ENCODE measurements around the gene H1-8.
"Not testable (repeated sequence)": the region's sequence is repeated elsewhere in the genome, so short reads cannot be mapped to it uniquely, and the experiment has no call there.

H1-8 gene

DNA sequence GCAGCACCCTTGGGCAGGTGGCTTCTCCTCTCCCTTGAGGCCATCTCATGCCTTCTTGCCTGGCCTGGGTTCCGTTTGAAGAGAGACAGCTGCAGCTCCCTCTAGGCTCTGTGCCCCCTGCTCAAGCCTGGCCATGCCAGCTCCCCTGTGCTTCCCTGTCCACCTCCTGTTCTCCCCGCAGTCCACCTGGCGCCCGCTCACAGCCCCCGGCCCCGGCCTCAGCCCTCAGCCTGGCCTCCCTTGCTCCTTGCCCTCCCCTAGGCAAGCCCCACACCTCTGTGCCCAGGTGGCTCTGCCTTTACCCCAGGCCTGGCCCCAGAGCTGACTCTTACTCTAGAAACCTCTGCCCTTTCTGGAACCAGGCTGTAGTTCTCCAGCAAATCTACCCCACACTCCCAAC lies 28.4 kb upstream of the H1-8 start:
- Histone ChIP-seq H3K27me3 (ENCODE audit: control insufficient read depth in 2 of 2, insufficient read depth in 2 of 2, low read length in 2 of 2) (no peaks in the 10 kb centered on the region), H3K9ac (ENCODE audit: low read depth in 1 of 2, low read length in 2 of 2) (no peak overlapping the region), H3K27ac (ENCODE audit: low read depth in 2 of 2, low read length in 2 of 2) (no peak overlapping the region), H3K4me1 (ENCODE audit: control insufficient read depth in 2 of 2, insufficient read depth in 2 of 2, low read length in 2 of 2) (no peaks in the 10 kb centered on the region), H3K9me3 (ENCODE audit: control insufficient read depth in 2 of 2, low read length in 2 of 2) (no peaks in the 10 kb centered on the region), H3K36me3 (ENCODE audit: control insufficient read depth in 2 of 2, insufficient read depth in 2 of 2, low read length in 2 of 2) (peaks cover 0 to 33% of the 10 kb centered on the region in 2 donors), H3K4me3 (ENCODE audit: low read length in 2 of 2) (no peak overlapping the region)

DNA sequence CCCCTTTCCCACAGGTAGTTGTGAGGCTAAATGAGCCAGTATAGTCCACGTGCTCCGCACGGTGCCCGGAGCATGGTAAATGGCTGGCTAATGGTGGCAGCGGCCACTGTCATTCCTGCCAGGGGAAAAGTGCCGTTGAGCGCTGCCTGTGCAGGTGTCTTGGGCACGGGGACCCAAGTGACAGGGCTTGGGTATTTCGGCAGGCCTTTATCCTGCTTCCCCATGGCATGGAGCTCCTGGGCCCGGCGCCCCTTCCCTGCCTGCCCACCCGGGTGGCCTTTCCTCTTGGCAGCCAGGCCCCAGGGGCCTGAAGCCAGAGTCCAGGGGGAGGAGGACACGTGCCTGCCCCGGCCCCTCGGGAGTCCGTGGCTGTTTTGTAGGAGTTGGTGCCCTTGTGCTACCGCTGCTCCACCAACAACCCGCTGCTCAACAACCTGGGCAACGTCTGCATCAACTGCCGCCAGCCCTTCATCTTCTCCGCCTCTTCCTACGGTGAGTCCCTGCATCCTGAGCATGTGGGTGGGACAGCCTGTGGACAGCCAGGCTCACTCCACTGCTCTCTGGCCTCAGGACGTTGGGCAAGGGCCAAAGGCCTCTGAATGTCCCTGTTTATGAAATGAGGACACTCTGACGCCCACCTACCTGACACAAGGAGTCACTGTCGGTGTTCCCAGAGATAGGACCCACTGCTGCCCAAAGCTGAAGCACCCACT lies 27.7 kb upstream of the H1-8 start:
- H3K36me3 ChIP-seq (ENCODE audit: control insufficient read depth in 2 of 2, insufficient read depth in 2 of 2, low read length in 2 of 2) = peaks cover 0 to 34% of the 10 kb centered on the region in 2 donors

DNA sequence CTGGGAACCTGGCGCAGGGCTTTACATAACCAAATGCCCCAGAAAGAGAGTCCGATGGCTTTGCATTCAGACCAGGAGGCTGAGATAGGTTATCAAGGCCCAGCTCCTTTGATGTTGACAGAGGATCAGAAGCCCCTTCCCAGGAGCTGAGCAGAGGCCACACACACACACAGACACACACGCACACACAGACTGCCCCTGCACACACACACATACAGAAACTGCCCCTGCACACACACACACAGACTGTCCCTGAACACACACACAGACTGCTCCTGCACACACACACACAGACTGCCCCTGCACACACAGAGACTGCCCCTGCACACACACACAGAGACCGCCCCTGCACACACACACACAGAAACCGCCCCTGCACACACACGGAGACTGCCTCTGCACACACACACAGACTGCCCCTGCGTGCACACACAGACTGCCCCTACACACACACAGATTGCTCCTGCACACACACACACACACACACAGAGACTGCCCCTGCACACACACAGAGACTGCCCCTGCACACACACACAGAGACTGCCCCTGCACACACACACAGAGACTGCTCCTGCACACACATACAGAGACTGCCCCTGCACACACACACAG lies 27.0 kb upstream of the H1-8 start:
- H3K4me3 ChIP-seq (ENCODE audit: low read length in 2 of 2); H3K27me3 ChIP-seq (ENCODE audit: control insufficient read depth in 2 of 2, insufficient read depth in 2 of 2, low read length in 2 of 2); H3K27ac ChIP-seq (ENCODE audit: low read depth in 2 of 2, low read length in 2 of 2); H3K4me1 ChIP-seq (ENCODE audit: control insufficient read depth in 2 of 2, insufficient read depth in 2 of 2, low read length in 2 of 2); H3K9me3 ChIP-seq (ENCODE audit: control insufficient read depth in 2 of 2, low read length in 2 of 2); H3K9ac ChIP-seq (ENCODE audit: low read depth in 1 of 2, low read length in 2 of 2): not testable (repeated sequence)
- peaks cover 0 to 32% of the 10 kb centered on the region in 2 donors for H3K36me3 ChIP-seq (ENCODE audit: control insufficient read depth in 2 of 2, insufficient read depth in 2 of 2, low read length in 2 of 2)

More for the DNA sequence above, 27.7 kb upstream of the H1-8 start:
- not testable (repeated sequence) for H3K9me3 ChIP-seq (ENCODE audit: control insufficient read depth in 2 of 2, low read length in 2 of 2); H3K27me3 ChIP-seq (ENCODE audit: control insufficient read depth in 2 of 2, insufficient read depth in 2 of 2, low read length in 2 of 2); H3K4me3 ChIP-seq (ENCODE audit: low read length in 2 of 2); H3K4me1 ChIP-seq (ENCODE audit: control insufficient read depth in 2 of 2, insufficient read depth in 2 of 2, low read length in 2 of 2); H3K9ac ChIP-seq (ENCODE audit: low read depth in 1 of 2, low read length in 2 of 2); H3K27ac ChIP-seq (ENCODE audit: low read depth in 2 of 2, low read length in 2 of 2)

- Histone ChIP-seq H3K9ac (ENCODE audit: low read depth in 1 of 2, low read length in 2 of 2) (no peak overlapping the region), H3K4me1 (ENCODE audit: control insufficient read depth in 2 of 2, insufficient read depth in 2 of 2, low read length in 2 of 2) (no peaks in the 10 kb centered on the region), H3K9me3 (ENCODE audit: control insufficient read depth in 2 of 2, low read length in 2 of 2) (no peaks in the 10 kb centered on the region), H3K27ac (ENCODE audit: low read depth in 2 of 2, low read length in 2 of 2) (no peak overlapping the region), H3K4me3 (ENCODE audit: low read length in 2 of 2) (no peak overlapping the region), H3K36me3 (ENCODE audit: control insufficient read depth in 2 of 2, insufficient read depth in 2 of 2, low read length in 2 of 2) (peaks cover 0 to 22% of the 10 kb centered on the region in 2 donors), H3K27me3 (ENCODE audit: control insufficient read depth in 2 of 2, insufficient read depth in 2 of 2, low read length in 2 of 2) (no peaks in the 10 kb centered on the region)
Observed at GRCh38 chr3:129517516-129517915, 25.5 kb upstream of the H1-8 start.

DNA sequence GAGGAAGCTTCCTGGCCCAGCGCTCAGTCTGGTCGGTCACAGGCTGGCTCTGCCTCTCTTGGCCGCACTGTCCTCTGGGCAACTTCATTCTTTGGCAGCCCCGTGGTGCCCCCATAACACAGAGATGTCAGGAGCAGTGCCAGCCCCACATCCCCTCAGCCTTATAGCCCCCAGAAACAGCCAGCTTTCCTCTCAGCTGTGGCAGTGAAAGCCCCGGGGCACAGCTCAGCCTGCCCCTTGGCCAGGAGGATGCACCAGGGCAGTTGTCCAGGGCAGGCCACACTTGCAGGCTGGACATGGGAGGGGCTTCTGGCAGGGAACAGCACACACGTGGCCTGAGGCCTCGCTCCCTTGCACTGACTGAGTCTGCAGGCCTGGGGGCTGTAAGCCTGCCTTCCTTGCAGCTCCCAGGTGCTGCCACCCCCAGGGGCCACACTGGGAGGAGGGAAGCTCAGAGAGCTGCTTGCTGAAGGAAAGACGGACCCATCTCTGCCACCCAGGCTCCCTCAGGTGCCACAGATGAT lies 24.9 kb upstream of the H1-8 start:
- Histone ChIP-seq H3K9me3 (ENCODE audit: control insufficient read depth in 2 of 2, low read length in 2 of 2) (no peaks in the 10 kb centered on the region), H3K36me3 (ENCODE audit: control insufficient read depth in 2 of 2, insufficient read depth in 2 of 2, low read length in 2 of 2) (peaks cover 0 to 16% of the 10 kb centered on the region in 2 donors), H3K4me1 (ENCODE audit: control insufficient read depth in 2 of 2, insufficient read depth in 2 of 2, low read length in 2 of 2) (no peaks in the 10 kb centered on the region), H3K9ac (ENCODE audit: low read depth in 1 of 2, low read length in 2 of 2) (no peak overlapping the region), H3K27ac (ENCODE audit: low read depth in 2 of 2, low read length in 2 of 2) (no peak overlapping the region), H3K27me3 (ENCODE audit: control insufficient read depth in 2 of 2, insufficient read depth in 2 of 2, low read length in 2 of 2) (no peaks in the 10 kb centered on the region), H3K4me3 (ENCODE audit: low read length in 2 of 2) (no peak overlapping the region)

- Histone ChIP-seq H3K4me1 (ENCODE audit: control insufficient read depth in 2 of 2, insufficient read depth in 2 of 2, low read length in 2 of 2) (no peaks in the 10 kb centered on the region), H3K27ac (ENCODE audit: low read depth in 2 of 2, low read length in 2 of 2) (no peak overlapping the region), H3K9ac (ENCODE audit: low read depth in 1 of 2, low read length in 2 of 2) (no peak overlapping the region), H3K4me3 (ENCODE audit: low read length in 2 of 2) (no peak overlapping the region), H3K27me3 (ENCODE audit: control insufficient read depth in 2 of 2, insufficient read depth in 2 of 2, low read length in 2 of 2) (no peaks in the 10 kb centered on the region), H3K9me3 (ENCODE audit: control insufficient read depth in 2 of 2, low read length in 2 of 2) (no peaks in the 10 kb centered on the region), H3K36me3 (ENCODE audit: control insufficient read depth in 2 of 2, insufficient read depth in 2 of 2, low read length in 2 of 2) (peaks cover 0 to 14% of the 10 kb centered on the region in 2 donors)
Observed at GRCh38 chr3:129518581-129518980, 24.4 kb upstream of the H1-8 start.

- no peaks in the 10 kb centered on the region for H3K4me1 ChIP-seq (ENCODE audit: control insufficient read depth in 2 of 2, insufficient read depth in 2 of 2, low read length in 2 of 2)
- no peak overlapping the region for H3K4me3 ChIP-seq (ENCODE audit: low read length in 2 of 2)
- H3K9me3 ChIP-seq (ENCODE audit: control insufficient read depth in 2 of 2, low read length in 2 of 2) = no peaks in the 10 kb centered on the region
- no peaks in the 10 kb centered on the region for H3K27me3 ChIP-seq (ENCODE audit: control insufficient read depth in 2 of 2, insufficient read depth in 2 of 2, low read length in 2 of 2)
- no peak overlapping the region for H3K27ac ChIP-seq (ENCODE audit: low read depth in 2 of 2, low read length in 2 of 2)
- H3K36me3 ChIP-seq (ENCODE audit: control insufficient read depth in 2 of 2, insufficient read depth in 2 of 2, low read length in 2 of 2) = peaks cover 0 to 14% of the 10 kb centered on the region in 2 donors
- no peak overlapping the region for H3K9ac ChIP-seq (ENCODE audit: low read depth in 1 of 2, low read length in 2 of 2)
Observed at GRCh38 chr3:129519449-129519848, 23.5 kb upstream of the H1-8 start.

GRCh38 chr3:129519896-129520715 lies 22.9 kb upstream of the H1-8 start:
- Histone ChIP-seq H3K27ac (ENCODE audit: low read depth in 2 of 2, low read length in 2 of 2) (no peak overlapping the region), H3K9me3 (ENCODE audit: control insufficient read depth in 2 of 2, low read length in 2 of 2) (no peaks in the 10 kb centered on the region), H3K27me3 (ENCODE audit: control insufficient read depth in 2 of 2, insufficient read depth in 2 of 2, low read length in 2 of 2) (no peaks in the 10 kb centered on the region), H3K4me1 (ENCODE audit: control insufficient read depth in 2 of 2, insufficient read depth in 2 of 2, low read length in 2 of 2) (no peaks in the 10 kb centered on the region), H3K9ac (ENCODE audit: low read depth in 1 of 2, low read length in 2 of 2) (no peak overlapping the region), H3K4me3 (ENCODE audit: low read length in 2 of 2) (no peak overlapping the region), H3K36me3 (ENCODE audit: control insufficient read depth in 2 of 2, insufficient read depth in 2 of 2, low read length in 2 of 2) (peaks cover 0 to 9% of the 10 kb centered on the region in 2 donors)

DNA sequence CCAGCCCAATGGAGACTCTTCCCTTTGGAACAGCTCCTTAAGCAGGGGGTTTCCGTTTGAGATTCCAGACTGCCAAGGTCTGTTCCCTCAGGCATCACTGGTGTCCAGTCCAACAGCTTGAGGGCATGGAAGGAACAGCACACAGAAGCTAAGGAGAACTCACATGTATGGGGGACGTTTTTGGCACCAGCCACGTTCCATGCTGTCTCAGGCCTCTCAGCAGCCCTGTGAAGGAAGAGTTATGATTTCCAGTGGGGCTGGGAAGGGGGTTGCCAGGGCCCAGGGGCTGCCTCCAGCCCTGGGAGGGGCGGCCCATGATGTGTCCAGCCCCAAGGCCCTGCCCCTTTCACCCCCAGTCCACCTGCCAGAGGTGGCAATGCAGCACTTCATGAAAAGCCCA lies 22.0 kb upstream of the H1-8 start:
- Histone ChIP-seq H3K27ac (ENCODE audit: low read depth in 2 of 2, low read length in 2 of 2) (no peak overlapping the region), H3K9me3 (ENCODE audit: control insufficient read depth in 2 of 2, low read length in 2 of 2) (no peaks in the 10 kb centered on the region), H3K27me3 (ENCODE audit: control insufficient read depth in 2 of 2, insufficient read depth in 2 of 2, low read length in 2 of 2) (no peaks in the 10 kb centered on the region), H3K36me3 (ENCODE audit: control insufficient read depth in 2 of 2, insufficient read depth in 2 of 2, low read length in 2 of 2) (peaks cover 0 to 9% of the 10 kb centered on the region in 2 donors), H3K4me3 (ENCODE audit: low read length in 2 of 2) (no peak overlapping the region), H3K4me1 (ENCODE audit: control insufficient read depth in 2 of 2, insufficient read depth in 2 of 2, low read length in 2 of 2) (no peaks in the 10 kb centered on the region), H3K9ac (ENCODE audit: low read depth in 1 of 2, low read length in 2 of 2) (no peak overlapping the region)

GRCh38 chr3:129521611-129522010 lies 21.4 kb upstream of the H1-8 start:
- H3K27me3 ChIP-seq (ENCODE audit: control insufficient read depth in 2 of 2, insufficient read depth in 2 of 2, low read length in 2 of 2) = no peaks in the 10 kb centered on the region
- H3K4me3 ChIP-seq (ENCODE audit: low read length in 2 of 2) = no peak overlapping the region
- no peaks in the 10 kb centered on the region for H3K4me1 ChIP-seq (ENCODE audit: control insufficient read depth in 2 of 2, insufficient read depth in 2 of 2, low read length in 2 of 2)
- H3K36me3 ChIP-seq (ENCODE audit: control insufficient read depth in 2 of 2, insufficient read depth in 2 of 2, low read length in 2 of 2) = peaks cover 0 to 9% of the 10 kb centered on the region in 2 donors
- no peak overlapping the region for H3K9ac ChIP-seq (ENCODE audit: low read depth in 1 of 2, low read length in 2 of 2)
- no peaks in the 10 kb centered on the region for H3K9me3 ChIP-seq (ENCODE audit: control insufficient read depth in 2 of 2, low read length in 2 of 2)
- no peak overlapping the region for H3K27ac ChIP-seq (ENCODE audit: low read depth in 2 of 2, low read length in 2 of 2)
